ENCODE data around the gene BAD.
A peak's percentile ranks its signal among the peaks of the same experiment; 100 is the strongest.

BAD gene

DNA sequence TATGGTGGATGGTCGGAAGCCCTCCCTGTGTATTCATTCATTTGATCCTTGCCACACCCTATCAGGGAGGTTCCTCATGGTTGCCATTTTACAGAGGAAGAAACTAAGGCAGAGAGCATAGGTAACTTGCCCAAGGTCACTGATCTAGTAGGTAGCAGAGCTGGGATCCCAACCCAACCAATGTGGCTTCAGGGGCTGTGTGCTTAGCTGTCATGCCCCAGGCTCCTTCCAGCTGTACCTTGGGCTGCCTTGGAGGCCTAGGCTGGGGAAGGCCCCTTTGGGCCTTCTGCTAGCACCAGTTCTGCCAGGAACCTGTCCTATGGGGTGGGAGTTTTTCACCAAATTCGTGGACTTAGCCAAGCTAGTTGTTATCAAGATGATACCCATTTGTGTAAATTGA is 8.6 kb downstream of the BAD start:
- no peak for DNase-seq

DNA sequence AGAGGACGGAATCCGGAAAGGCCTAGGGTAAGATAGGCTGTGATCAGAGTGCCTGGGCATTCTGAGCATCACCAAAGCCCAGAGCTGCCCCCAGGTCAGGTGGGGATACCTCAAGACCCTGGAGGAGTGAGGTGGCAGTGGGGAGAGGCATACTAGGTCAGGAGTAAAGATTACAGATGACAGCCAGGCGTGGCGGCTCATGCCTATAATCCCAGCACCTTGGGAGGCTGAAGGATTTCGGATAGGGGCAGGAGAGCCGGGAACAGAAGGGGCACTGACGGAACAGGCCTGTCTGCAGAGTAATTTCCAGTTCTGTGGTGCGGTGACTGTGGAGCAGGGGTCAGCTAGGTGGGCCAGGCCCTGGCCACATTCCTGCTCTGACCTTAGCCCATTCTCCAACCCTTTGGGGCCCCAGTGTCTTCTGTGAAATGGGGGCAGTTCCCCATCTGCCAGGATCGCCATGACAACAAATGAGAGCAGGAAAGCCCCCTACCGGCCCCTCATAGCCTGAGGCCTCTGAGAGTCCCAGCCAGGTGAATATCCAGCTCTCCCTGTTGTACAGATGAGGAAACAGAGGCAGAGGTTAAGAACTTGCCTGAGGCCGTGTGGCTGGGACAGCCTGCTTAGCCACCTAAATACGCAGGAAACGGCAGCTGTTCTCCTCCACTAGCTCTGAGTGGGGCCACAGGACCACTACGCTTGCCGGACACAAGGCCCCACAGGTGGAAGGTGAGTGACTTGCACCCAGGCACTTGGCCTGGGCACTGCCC is 9.2 kb downstream of the BAD start:
- DNase-seq = no peak

DNA sequence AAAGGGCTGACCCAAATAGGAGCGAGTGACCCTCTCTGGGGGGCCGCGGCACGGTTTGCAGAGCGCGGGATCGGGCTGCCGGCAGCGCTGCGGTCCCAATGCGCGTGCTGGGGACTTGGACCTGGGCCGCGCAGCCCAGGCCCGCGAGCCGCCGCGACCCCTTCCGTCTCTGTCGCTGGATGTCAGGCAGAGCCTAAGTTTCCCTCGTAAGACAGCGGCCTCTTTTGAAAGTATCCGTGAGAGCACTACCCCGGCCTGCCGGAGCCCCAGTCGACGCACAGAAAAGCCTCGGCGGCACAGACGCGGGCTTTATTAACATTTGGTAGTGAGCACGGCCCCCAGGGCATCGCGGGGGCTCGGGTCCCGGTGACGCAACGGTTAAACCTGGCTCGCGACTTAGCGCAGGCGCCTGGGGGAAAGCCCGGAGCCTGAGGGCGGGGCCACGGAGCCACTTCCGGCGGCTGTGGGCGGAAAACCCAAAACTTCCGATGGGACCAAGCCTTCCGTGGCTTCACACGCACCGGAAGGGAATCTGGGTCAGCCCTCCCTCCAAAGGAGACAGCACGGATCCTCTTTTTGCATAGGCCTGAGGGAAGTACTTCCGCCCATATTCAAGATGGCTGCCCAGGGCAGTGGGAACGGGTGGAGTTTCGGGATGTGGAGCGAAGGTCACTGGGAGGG is 14.8 kb downstream of the BAD start:
- DNase-seq = peak; percentile 99 to 100

DNA sequence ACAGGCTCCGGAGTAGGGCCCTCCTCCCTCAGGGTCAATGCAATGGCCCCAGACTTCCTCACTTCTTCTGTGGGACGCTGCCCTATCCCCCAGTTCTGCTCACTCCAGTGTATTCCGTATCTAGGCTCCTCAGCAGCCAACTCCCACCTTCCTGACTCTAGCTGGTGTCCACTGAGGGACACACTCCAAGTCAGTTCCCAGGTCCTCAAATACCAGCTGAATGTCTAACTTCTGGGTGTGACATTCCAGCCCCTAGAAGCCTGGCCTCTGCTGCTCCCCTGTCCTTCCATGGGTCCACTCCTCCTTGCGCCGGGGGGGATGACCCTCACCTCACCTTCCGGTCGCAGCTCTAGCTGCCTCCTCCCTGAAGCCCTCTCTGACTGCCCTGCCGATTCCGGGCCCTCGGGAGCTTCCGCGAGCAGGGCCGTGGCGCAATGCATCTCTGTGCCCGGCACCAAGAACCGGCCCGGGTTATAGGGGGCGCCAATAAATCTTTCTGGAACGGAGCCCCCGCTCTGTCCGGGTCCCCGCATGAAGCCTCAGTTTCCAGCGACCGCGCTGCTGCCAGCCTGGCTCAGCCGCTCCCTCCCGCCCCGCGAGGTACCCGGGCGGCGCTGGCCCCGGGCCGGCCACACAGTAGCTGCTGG is 15.4 kb downstream of the BAD start:
- DNase-seq = no peak

DNA sequence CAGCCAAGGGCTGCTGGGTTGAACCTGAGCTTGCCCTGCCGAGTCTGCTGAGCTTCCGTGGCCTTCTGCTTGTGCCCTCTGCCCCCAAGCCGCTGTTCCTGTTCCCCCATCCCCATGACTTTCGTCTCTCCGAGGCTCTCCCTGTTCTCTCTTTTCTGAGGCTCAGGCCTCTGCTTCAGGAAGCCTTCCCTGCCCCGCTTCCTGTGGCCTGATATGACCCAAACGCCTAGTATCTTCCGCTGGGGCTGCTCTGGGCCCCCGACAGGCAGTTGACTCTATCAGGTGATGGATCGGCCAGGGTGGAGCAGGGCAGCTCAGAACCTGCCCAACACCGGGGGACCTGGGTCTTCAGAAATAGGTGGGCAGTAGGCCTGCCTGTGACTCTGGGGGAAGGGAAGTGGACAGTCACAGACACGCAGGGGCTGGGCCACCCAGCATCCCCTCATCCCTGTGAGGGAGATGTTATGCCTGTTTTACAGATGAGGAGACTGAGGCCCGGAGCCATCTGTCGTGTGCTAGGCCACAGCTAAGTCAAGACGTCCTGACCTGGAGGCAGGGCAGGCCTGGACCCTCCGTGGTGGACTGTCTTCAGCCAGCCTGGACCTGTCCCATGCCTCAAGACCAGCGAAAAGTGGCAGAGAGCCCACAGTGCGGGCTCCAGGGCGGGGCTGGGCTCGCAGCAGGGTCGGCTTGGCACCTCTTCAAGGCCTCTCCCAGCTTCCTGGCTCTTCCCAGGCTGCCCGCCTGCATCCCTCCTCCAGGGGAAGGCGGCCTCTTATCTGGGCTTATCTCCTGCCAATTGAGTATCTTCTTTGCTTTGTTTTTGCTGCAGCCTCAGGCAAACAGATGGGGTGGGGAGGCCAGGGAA is 16.2 kb downstream of the BAD start:
- DNase-seq = no peak

DNA sequence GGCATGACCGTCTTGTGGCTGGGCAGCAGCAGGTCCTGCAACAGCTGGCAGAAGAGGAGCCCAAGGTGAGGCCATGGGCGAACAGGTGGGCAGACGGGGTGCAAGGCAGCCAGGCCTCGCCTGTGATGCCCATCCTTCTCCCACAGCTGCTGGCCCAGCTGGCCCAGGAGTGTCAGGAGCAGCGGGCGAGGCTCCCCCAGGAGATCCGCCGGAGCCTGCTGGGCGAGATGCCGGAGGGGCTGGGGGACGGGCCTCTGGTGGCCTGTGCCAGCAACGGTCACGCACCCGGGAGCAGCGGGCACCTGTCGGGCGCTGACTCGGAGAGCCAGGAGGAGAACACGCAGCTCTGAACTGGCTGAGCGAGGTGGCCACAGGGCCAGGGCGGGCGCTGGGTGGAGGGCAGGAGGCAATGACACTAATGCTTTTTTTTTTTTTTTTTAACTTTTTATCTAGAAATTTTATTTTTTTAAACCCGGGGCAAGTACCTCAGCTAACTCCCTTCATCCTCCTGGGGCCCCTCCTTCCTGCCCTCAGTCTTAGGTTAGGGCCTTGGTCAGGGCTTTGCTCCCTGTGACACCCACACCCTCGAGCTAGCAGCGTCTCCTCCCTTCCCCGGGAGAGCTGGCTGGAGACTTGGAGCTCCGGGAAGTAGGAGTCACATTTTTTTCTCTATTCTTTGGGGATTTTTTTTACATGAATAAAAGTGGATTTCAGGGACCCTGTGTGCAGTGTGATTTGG is 17.1 kb downstream of the BAD start:
- DNase-seq = no peak

DNA sequence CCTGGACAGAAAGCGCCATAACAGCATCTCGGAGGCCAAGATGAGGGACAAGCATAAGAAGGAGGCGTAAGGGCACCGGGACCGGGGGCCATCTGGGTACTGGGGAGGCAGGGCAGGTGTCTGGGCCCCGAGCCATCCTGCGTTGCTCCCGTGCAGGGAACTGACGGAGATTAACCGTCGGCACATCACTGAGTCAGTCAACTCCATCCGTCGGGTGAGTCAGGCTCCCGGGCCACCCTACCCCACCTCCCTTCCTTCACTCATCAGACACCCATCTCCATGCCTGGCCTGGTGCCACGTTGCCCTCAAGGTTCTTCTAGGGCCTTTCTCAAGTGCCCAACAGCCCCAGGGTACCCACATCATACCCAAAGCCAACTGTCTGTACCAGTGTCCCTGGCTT is 18.1 kb downstream of the BAD start:
- DNase-seq = no peak

DNA sequence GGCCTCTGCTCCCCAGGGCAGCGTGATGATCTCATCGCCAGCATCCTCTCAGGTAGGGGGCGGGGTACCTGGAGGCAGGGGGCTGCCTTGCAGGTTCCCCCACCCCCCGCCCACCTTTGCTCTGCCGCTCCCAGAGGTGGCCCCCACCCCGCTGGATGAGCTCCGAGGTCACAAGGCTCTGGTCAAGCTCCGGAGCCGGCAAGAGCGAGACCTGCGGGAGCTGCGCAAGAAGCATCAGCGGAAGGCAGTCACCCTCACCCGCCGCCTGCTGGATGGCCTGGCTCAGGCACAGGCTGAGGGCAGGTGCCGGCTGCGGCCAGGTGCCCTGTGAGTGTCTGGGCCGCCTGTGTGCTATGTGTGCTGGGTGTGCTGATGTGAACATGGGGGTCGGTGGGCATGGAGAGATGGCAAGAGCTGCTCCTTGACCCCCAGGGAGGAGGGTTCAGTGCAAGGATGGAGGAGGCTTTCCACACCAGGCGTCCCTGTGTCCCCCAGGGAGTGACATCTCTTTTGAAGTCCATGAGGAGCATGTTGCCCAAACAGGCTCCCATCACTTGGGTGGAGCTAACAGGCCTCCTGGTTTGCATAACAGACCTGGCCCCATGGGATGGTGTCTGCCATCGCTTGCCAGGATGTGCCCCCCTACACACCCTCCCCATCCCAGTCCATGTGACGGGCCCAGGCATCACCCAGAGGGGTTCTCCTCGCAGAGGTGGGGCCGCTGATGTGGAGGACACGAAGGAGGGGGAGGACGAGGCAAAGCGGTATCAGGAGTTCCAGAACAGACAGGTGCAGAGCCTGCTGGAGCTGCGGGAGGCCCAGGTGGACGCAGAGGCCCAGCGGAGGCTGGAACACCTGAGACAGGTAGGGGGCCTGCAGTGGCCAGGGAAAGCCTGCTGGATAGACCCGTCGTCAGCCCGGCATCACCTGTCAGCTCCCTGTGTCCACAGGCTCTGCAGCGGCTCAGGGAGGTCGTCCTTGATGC is 19.0 kb downstream of the BAD start:
- no peak for DNase-seq

DNA sequence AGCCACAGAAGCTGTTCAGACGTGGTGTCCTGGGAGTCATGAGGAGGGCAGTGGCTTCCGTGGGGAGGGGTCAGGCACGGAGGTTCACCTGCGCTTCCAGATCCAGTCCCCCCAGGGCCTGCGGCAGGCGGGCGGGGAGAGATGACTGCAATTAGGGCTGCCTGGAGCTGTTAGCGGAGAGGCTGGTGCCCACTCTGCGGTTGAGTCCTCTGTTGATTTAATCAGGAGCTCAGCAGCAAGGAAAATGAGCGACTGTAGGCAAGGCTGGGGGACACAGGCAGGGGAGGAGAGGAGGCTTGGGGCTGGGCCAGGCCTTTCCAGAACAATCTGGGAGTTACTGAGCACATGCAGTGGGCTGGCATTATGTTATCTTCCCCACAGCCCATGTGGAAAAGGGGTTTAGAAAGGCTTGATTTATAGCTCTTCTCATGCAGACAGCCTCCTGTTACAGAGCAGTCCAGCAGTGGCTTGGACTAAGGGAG is 20.1 kb downstream of the BAD start:
- no peak for DNase-seq

DNA sequence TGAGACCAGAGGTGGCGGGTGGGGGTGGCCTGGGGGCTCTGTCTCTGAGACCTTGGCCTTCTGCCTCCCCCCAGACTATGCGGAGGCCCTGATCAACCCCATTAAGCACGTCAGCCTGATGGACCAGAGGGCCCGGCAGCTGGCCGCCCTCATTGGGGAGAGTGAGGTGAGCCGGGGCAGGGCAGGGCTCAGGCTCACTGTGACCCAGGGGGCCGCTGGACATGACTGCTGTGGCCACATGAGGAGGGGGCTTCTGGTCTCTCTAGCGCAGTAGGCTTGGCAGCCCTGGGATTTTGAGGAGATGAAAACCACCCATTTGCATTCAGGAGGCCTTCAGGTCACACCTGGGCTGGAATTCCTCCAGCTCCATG is 20.5 kb downstream of the BAD start:
- DNase-seq = no peak

DNA sequence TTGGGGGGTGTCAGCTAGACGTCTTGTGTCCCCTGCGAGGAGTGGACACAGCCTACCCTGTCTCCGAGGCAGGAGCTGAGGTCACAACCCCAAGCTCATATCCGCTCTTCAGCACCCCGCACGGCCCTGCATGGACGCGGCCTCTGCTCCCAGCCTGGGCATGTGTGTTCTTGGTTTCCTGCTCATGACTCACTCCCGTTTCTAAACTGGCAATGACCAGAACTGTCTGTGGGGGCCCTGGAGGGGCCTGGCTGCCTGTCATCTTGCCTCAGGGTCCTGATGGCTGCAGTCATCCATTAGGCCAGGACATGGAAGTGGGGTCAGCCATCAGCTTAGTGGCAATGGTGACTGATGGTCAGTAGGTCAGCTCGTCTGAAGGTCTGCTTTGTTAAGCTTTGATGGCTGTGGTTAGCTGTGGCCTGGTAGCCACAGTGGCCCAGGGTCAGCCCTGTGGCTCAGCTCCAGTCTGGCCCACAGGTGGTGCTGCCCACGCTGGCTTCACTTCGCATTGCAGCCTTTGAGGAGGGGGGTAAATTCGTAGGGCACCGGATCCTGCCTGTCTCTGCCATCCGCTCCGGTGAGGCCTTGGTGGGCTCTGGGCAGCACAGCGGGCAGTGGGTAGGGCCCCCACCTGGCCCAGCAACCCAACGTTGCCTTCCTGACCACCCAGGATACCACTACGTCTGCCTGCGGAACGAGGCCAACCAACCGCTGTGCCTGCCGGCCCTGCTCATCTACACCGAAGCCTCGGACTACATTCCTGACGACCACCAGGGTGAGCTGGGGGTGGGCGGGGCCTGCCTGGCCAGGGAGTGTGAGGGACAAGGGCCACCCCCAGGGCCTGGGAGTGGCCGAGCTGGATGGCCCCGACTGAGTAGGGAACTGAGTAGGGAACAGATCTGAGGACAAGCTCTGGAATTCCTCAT is 21.2 kb downstream of the BAD start:
- no peak for DNase-seq

DNA sequence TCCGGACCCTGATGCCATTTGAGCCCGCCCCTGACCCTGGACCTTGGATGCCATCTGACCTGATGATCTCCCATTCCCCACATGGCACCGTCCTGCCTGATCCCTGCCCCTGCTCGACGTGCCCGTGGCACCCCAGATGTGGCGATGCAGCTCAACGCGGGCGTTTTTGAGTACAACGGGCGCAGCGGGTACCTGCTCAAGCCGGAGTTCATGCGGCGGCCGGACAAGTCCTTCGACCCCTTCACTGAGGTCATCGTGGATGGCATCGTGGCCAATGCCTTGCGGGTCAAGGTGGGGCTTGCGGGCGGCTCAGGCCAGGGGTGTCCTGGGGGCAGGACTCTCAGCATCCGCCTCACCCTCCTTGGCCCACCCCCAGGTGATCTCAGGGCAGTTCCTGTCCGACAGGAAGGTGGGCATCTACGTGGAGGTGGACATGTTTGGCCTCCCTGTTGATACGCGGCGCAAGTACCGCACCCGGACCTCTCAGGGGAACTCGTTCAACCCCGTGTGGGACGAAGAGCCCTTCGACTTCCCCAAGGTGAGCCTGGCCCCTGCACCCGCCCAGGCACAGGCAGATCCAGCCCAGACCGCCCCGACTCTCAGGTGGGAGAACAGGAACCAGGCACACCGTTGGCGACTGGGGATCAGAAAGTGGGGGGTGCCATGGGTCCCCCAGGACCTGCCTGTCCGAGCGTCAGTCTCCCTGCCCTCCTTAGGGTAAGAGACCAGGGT is 22.0 kb downstream of the BAD start:
- no peak for DNase-seq

DNA sequence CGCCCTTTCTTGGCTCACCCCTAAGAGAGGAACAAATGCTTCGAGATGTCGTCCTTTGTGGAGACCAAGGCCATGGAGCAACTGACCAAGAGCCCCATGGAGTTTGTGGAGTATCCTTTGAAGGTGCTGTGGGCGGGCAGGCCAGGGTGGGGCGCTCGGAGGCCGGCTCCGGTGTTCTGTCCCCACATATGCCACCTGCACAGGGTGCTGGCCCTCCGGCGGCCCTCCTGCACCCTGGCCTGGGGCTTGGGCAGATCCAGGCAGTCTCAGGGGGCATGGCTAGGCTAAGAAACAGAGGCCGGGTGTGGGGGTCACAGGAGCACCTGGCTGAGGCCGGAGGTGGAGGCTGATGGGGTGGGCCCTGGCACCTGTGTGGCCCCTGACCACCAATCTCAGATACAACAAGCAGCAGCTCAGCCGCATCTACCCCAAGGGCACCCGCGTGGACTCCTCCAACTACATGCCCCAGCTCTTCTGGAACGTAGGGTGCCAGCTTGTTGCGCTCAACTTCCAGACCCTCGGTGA is 22.8 kb downstream of the BAD start:
- no peak for DNase-seq

DNA sequence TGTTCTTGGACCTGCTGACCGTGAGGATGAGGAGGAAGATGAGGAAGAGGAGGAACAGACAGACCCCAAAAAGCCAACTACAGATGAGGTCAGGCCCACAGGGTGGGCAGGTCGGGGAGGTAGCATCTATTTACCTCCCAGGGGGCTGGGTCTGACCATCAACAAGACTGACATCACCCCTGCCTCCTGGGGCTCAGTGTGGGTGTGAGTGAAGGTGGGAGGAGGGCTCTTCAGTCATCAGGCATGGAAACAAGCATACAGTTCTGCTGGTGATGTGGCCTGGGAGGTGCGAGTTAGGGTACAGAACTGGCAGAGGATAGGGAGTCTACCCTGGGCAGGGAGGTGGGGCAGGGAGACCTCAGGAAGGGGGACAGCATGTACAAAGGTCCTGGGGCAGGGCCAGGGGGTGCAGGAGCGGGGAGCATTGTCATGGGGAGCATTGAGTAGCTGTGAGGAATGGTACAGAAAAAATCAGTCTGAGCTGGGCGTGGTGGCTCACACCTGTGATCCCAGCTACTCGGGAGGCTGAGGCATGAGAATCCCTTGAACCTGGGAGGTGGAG is 24.2 kb downstream of the BAD start:
- no peak for DNase-seq

DNA sequence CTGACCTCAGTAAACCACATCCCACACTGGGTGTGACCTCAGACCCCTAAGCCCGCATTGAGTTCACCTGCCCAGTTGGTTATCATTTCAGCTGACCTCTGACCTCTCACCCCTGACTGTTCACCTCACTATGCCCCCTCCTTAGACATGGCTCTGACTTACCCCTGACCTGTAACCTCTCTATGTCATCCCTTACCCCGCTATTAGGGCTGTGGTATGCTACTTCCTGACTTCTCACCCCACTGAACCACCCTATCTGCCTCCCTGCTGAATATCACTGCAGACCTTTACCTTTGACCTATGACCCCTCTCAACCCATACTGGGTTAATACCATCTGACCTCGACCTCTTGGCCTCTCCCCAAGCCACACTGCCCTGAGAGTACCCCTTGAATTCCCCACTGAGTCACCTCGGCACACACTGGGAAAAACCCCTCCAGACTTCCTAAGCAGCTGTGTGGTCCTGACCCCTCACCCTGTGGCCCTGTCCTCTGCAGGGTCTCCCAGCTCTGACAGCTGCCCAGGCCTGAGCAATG is 24.9 kb downstream of the BAD start:
- DNase-seq = no peak

DNA sequence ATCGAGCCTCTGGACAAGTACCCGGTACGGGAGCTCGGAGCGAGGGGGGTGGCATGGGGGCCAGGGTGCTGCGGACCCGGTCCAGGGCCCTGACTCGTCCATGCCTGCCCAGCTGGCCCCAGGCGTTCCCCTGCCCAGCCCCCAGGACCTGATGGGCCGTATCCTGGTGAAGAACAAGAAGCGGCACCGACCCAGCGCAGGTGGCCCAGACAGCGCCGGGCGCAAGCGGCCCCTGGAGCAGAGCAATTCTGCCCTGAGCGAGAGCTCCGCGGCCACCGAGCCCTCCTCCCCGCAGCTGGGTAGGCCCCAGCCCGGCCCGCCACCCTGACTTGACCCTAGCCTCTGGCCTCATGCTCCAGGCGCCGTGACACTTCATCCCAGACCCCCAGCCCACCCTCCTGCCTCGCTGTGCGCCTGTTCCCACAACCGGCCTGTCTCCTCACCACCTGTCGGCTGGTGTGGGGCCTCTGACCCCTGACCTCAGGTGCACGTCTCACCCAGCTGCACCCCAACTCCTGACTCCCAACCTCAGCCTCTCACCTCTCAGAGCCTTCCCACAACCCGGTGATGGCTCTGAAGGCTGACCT is 25.4 kb downstream of the BAD start:
- DNase-seq = no peak

DNA sequence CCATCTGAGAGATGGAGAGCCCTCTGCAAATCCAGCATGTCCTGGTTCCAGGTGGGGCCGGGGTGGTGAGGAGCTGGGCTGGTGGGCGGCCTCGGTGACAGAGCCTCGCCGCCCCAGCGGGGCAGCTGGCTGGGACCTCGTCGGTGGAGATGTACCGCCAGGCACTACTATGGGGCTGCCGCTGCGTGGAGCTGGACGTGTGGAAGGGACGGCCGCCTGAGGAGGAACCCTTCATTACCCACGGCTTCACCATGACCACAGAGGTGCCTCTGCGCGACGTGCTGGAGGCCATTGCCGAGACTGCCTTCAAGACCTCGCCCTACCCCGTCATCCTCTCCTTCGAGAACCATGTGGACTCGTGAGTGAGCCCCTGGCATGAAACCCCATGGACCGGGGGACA is 26.1 kb downstream of the BAD start:
- DNase-seq = no peak

DNA sequence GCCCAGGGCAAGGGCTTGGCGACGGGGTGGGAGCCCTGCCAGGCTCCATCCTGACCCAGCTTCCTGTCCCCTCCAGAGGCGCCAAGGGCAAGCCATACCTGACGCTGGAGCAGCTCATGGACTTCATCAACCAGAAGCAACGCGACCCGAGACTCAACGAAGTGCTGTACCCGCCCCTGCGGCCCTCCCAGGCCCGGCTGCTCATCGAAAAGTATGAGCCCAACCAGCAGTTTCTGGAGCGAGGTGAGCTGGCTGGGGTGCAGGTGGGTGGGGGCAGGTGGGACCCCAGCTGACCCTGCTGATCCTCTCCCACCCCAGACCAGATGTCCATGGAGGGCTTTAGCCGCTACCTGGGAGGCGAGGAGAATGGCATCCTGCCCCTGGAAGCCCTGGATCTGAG is 28.2 kb downstream of the BAD start:
- DNase-seq = no peak

All from hippocampal formation (tissue), 2 donors.